ENCODE data around the gene CRLF2. TPM values are rescaled to one million over a fixed set of nuclear protein-coding genes. Genes with fewer than 3 reads are reported as not detected.

The CRLF2 gene
- total and polyA plus RNA-seq, 2 of the 8 experiments (the other 6 are each of a cell fraction or from before 2014, with no cell fraction given) = 0.06 TPM; not detected in 1

- Histone ChIP-seq H4K20me1 (replicated peaks in 1 of 2; ENCODE audit: control insufficient read depth in 1 of 2, insufficient read depth in 2 of 2, low read length in 2 of 2) (no peaks in the 10 kb centered on the region), H3K27me3 (replicated peaks in 1 of 4; ENCODE audit: control insufficient read depth in 3 of 4, extremely low read depth in 1 of 4, insufficient read depth in 3 of 4, low read length in 3 of 4) (no peaks in the 10 kb centered on the region), H2BK12ac (ENCODE audit: low read depth, low read length) (no peak overlapping the region), H3K79me1 (ENCODE audit: low read depth, low read length) (no peaks in the 10 kb centered on the region), H2BK120ac (replicated peaks; ENCODE audit: low read depth, low read length) (no peak overlapping the region), H2AFZ (ENCODE audit: low read length) (no peak overlapping the region), H4K8ac (ENCODE audit: extremely low read depth, insufficient read depth, low read length) (no peak overlapping the region), H3K4me3 (ENCODE audit: extremely low read depth in 1 of 4, insufficient read depth in 2 of 4, low read depth in 3 of 4, low read length in 4 of 4) (no peak overlapping the region), H3K4ac (replicated peaks; ENCODE audit: insufficient read length, low read depth, low read length) (no peak overlapping the region), H2AK5ac (ENCODE audit: low read depth, low read length) (no peak overlapping the region), H2BK20ac (ENCODE audit: low read length) (peak overlapping the region; percentile 90; the same call in 1 of the 2 replicates), H3K23me2 (ENCODE audit: low read depth, low read length) (peaks cover 2% of the 10 kb centered on the region; the same call in 1 of the 2 replicates), H3K23ac (ENCODE audit: insufficient read length) (no peak overlapping the region), H4K5ac (ENCODE audit: insufficient read length, low read depth, low read length) (no peak overlapping the region), H3K27ac (ENCODE audit: low read depth, low read length) (no peak overlapping the region), H2BK15ac (ENCODE audit: low read length) (no peak overlapping the region), H3K36me3 (ENCODE audit: control insufficient read depth in 2 of 4, insufficient read depth in 4 of 4, low read length in 3 of 4) (no peaks in the 10 kb centered on the region), H3K56ac (replicated peaks; ENCODE audit: insufficient read length, low read depth, low read length) (no peak overlapping the region), H3K14ac (ENCODE audit: insufficient read length) (no peak overlapping the region), H3K4me2 (ENCODE audit: insufficient read depth in 1 of 2, low read depth in 2 of 2, low read length in 2 of 2) (no peak overlapping the region; a peak in 1 of 4 replicates), H3K79me2 (ENCODE audit: control insufficient read depth in 1 of 2, insufficient read depth in 2 of 2, low read length in 2 of 2) (no peaks in the 10 kb centered on the region), H3K9me3 (ENCODE audit: insufficient read depth in 2 of 2, low read depth in 1 of 2, low read length in 1 of 2) (no peaks in the 10 kb centered on the region), H3K18ac (ENCODE audit: extremely low read depth, low read length) (no peak overlapping the region), H4K91ac (replicated peaks; ENCODE audit: insufficient read length, low read length) (no peak overlapping the region), H3K9ac (replicated peaks in 1 of 4; ENCODE audit: extremely low read depth in 1 of 4, low read depth in 3 of 4, low read length in 3 of 4) (no peak overlapping the region), H2BK5ac (ENCODE audit: low read depth, low read length) (no peak overlapping the region), H3K4me1 (replicated peaks in 1 of 4; ENCODE audit: control insufficient read depth in 3 of 4, insufficient read depth in 4 of 4, low read length in 3 of 4) (no peaks in the 10 kb centered on the region)
- TF ChIP-seq SAP30 (IDR thresholded peaks at IDR 0.05; ENCODE audit: insufficient read depth, insufficient replicate concordance, low read length) (no peak), SP2 (IDR thresholded peaks at IDR 0.05; ENCODE audit: low read length) (no peak), TAF7 (optimal IDR thresholded peaks at IDR 0.05; ENCODE audit: borderline replicate concordance, low read depth, low read length) (no peak), CBX8 (IDR thresholded peaks at IDR 0.05; ENCODE audit: borderline replicate concordance, low read depth, low read length) (no peak), ASH2L (IDR thresholded peaks at IDR 0.05; ENCODE audit: low read length) (no peak), BRCA1 (IDR thresholded peaks at IDR 0.05; ENCODE audit: low read depth, low read length) (no peak)
- FAIRE-seq (no peak), DNase-seq (ENCODE audit: low read depth in 1 of 2, low spot score in 2 of 2) (peak in 1 of 2 experiments; percentile 32)
- ChIA-PET POLR2A (ENCODE audit: partially characterized antibody) (no interaction called here), CTCF (ENCODE audit: partially characterized antibody) (no interaction called here)
- WGBS, 2 experiments (ENCODE audit: extremely low coverage in 1 of 2, insufficient coverage in 1 of 2, insufficient read length in 1 of 2, insufficient replicate concordance in 2 of 2, low coverage in 1 of 2, low lambda C conversion rate in 2 of 2, missing lambda C conversion rate in 1 of 2) = 81% methylated on average over 8 of the region's 9 CpGs; no CpG with 5 or more reads in 1 of the 2 experiments
Observed at GRCh38 chrX:1153940-1154339, 58.5 kb downstream of the CRLF2 start.
